Muscle layer of colon (tissue), 2 donors: ENCODE data around the gene ADGRL2.
A peak's percentile ranks its signal among the peaks of the same experiment; 100 is the strongest.

Experiments used
- H3K27ac ChIP-seq: one replicate; pipeline ENCODE4 v1.7.0; 2013; ENCODE audit warnings: low read depth, mild to moderate bottlenecking, low read length, moderate library complexity
- H3K27me3 ChIP-seq, 2 donors: one replicate each; pipeline ENCODE4 v1.7.0; 2013; ENCODE audit warnings: low read length in 2 of 2, mild to moderate bottlenecking in 2 of 2; ENCODE audit not compliant: insufficient read depth in 2 of 2, control insufficient read depth in 1 of 2
- H3K36me3 ChIP-seq: one replicate; pipeline ENCODE4 v1.7.0; 2013; ENCODE audit warnings: mild to moderate bottlenecking, low read length; ENCODE audit not compliant: insufficient read depth
- H3K4me1 ChIP-seq: one replicate; pipeline ENCODE4 v1.7.0; 2013; ENCODE audit warnings: mild to moderate bottlenecking, low read length; ENCODE audit not compliant: insufficient read depth
- H3K4me3 ChIP-seq, 2 donors: one replicate each; pipeline ENCODE4 v1.7.0; 2013; ENCODE audit warnings: low read length in 2 of 2, low read depth in 1 of 2, mild to moderate bottlenecking in 1 of 2, moderate library complexity in 1 of 2
- H3K9ac ChIP-seq: one replicate; pipeline ENCODE4 v1.7.0; 2013; ENCODE audit warnings: low read length
- H3K9me3 ChIP-seq: one replicate; pipeline ENCODE4 v1.7.0; 2013; ENCODE audit warnings: mild to moderate bottlenecking, low read length
- donor health status: abdominal sarcoma.
- donor health status: Adenocarcinoma of cecum.

The ADGRL2 gene

GRCh38 chr1:81797701-81798100 is 3.0 kb upstream of the ADGRL2 start:
- no peak overlapping the region for H3K4me3 ChIP-seq

GRCh38 chr1:81799939-81800694 is 617 bp upstream of the ADGRL2 start:
- H3K9ac ChIP-seq, result peak overlapping the region; percentile 6
- H3K4me1 ChIP-seq, result peaks cover 8% of the 10 kb centered on the region
- no peaks in the 10 kb centered on the region for H3K36me3 ChIP-seq
- peak overlapping the region; percentile 95 for H3K27ac ChIP-seq
- no peaks in the 10 kb centered on the region for H3K9me3 ChIP-seq
- no peaks in the 10 kb centered on the region for H3K27me3 ChIP-seq
- peak overlapping the region; percentile 86 to 92 for H3K4me3 ChIP-seq

More at GRCh38 chr1:81797701-81798100, 3.0 kb upstream of the ADGRL2 start:
- H3K9me3 ChIP-seq, result no peaks in the 10 kb centered on the region
- H3K27ac ChIP-seq, result no peak overlapping the region
- no peaks in the 10 kb centered on the region for H3K27me3 ChIP-seq
- H3K4me1 ChIP-seq, result no peaks in the 10 kb centered on the region
- no peak overlapping the region for H3K9ac ChIP-seq
- no peaks in the 10 kb centered on the region for H3K36me3 ChIP-seq

- Histone ChIP-seq H3K27me3 (no peaks in the 10 kb centered on the region), H3K9ac (peak overlapping the region; percentile 65), H3K27ac (peak overlapping the region; percentile 95), H3K4me3 (peak overlapping the region; percentile 86 to 92), H3K36me3 (no peaks in the 10 kb centered on the region), H3K4me1 (peaks cover 8% of the 10 kb centered on the region), H3K9me3 (no peaks in the 10 kb centered on the region)
Observed at GRCh38 chr1:81801651-81802456, 1.1 kb downstream of the ADGRL2 start.

- H3K36me3 ChIP-seq, result no peaks in the 10 kb centered on the region
Observed at GRCh38 chr1:81802457-81802706, 1.6 kb downstream of the ADGRL2 start.

GRCh38 chr1:81802707-81803430 is 2.1 kb downstream of the ADGRL2 start:
- peaks cover 8% of the 10 kb centered on the region for H3K4me1 ChIP-seq
- peak overlapping the region; percentile 65 to 78 for H3K4me3 ChIP-seq
- H3K9me3 ChIP-seq, result no peaks in the 10 kb centered on the region
- H3K36me3 ChIP-seq, result no peaks in the 10 kb centered on the region
- peak overlapping the region; percentile 92 for H3K27ac ChIP-seq
- H3K27me3 ChIP-seq, result no peaks in the 10 kb centered on the region
- H3K9ac ChIP-seq, result peak overlapping the region; percentile 55

More at GRCh38 chr1:81802457-81802706, 1.6 kb downstream of the ADGRL2 start:
- H3K4me1 ChIP-seq, result peaks cover 8% of the 10 kb centered on the region
- H3K27me3 ChIP-seq, result no peaks in the 10 kb centered on the region
- peak overlapping the region; percentile 92 for H3K27ac ChIP-seq
- peak overlapping the region; percentile 55 for H3K9ac ChIP-seq
- H3K4me3 ChIP-seq, result peak overlapping the region; percentile 65 to 78
- no peaks in the 10 kb centered on the region for H3K9me3 ChIP-seq

GRCh38 chr1:81803431-81804110 is 2.8 kb downstream of the ADGRL2 start:
- Histone ChIP-seq H3K9me3 (no peaks in the 10 kb centered on the region), H3K36me3 (no peaks in the 10 kb centered on the region), H3K4me3 (peak overlapping the region; percentile 65 to 78), H3K4me1 (peaks cover 8% of the 10 kb centered on the region), H3K27me3 (no peaks in the 10 kb centered on the region), H3K27ac (peak overlapping the region; percentile 92), H3K9ac (peak overlapping the region; percentile 55)

GRCh38 chr1:81804312-81804711 is 3.6 kb downstream of the ADGRL2 start:
- Histone ChIP-seq H3K4me1 (peaks cover 8% of the 10 kb centered on the region), H3K27me3 (no peaks in the 10 kb centered on the region), H3K9ac (no peak overlapping the region), H3K9me3 (no peaks in the 10 kb centered on the region), H3K27ac (no peak overlapping the region), H3K36me3 (no peaks in the 10 kb centered on the region), H3K4me3 (peak overlapping the region in 1 of 2 donors; percentile 65)

- Histone ChIP-seq H3K27ac (no peak overlapping the region), H3K9me3 (no peaks in the 10 kb centered on the region), H3K4me3 (no peak overlapping the region), H3K27me3 (no peaks in the 10 kb centered on the region), H3K36me3 (no peaks in the 10 kb centered on the region), H3K9ac (no peak overlapping the region), H3K4me1 (peaks cover 8% of the 10 kb centered on the region)
Observed at GRCh38 chr1:81805537-81806431, 5.0 kb downstream of the ADGRL2 start.

- Histone ChIP-seq H3K36me3 (no peaks in the 10 kb centered on the region), H3K27ac (no peak overlapping the region), H3K9me3 (no peaks in the 10 kb centered on the region), H3K27me3 (no peaks in the 10 kb centered on the region), H3K9ac (no peak overlapping the region), H3K4me1 (peaks cover 8% of the 10 kb centered on the region), H3K4me3 (no peak overlapping the region)
Observed at GRCh38 chr1:81806432-81806770, 5.7 kb downstream of the ADGRL2 start.

- H3K27me3 ChIP-seq, result no peaks in the 10 kb centered on the region
- H3K9ac ChIP-seq, result no peak overlapping the region
- no peak overlapping the region for H3K4me3 ChIP-seq
- H3K9me3 ChIP-seq, result no peaks in the 10 kb centered on the region
- H3K27ac ChIP-seq, result no peak overlapping the region
- H3K4me1 ChIP-seq, result peaks cover 15% of the 10 kb centered on the region
- no peaks in the 10 kb centered on the region for H3K36me3 ChIP-seq
Observed at GRCh38 chr1:81808760-81809159, 8.0 kb downstream of the ADGRL2 start.
